Naive B cell (primary cell): ENCODE data around the gene RXRA. TPM values are rescaled to one million over a fixed set of nuclear protein-coding genes. Genes with fewer than 3 reads are reported as not detected.

Experiments
- ATAC-seq, 2 donors: fragments of 150-1000 bp; cut with Tn5 transposase; 2 replicates each; pipeline ENCODE4 v1.10.0; 2021; ENCODE audit warnings: low read depth in 2 of 2, mild to moderate bottlenecking in 2 of 2, moderate library complexity in 2 of 2
- DNase-seq: peaks from one replicate; pipeline ENCODE4 v3.0.0; 2022
- H3K27ac Mint-ChIP-seq, 6 donors: one replicate each; pipeline ENCODE4 v1.8.0; 2020 to 2022; ENCODE audit warnings: mild to moderate bottlenecking in 6 of 6, mixed read lengths in 6 of 6, moderate library complexity in 5 of 6, inconsistent platforms in 2 of 6
- H3K27me3 Mint-ChIP-seq, 3 donors: one replicate each; pipeline ENCODE4 v1.8.0; 2021 to 2022; ENCODE audit warnings: mixed read lengths in 3 of 3, mild to moderate bottlenecking in 1 of 3
- H3K36me3 Mint-ChIP-seq, 2 donors: one replicate each; pipeline ENCODE4 v1.8.0; 2020 to 2022; ENCODE audit warnings: mixed read lengths in 2 of 2, inconsistent platforms in 1 of 2, mild to moderate bottlenecking in 1 of 2
- H3K4me1 Mint-ChIP-seq, 3 donors: one replicate each; pipeline ENCODE4 v1.8.0; 2020 to 2022; ENCODE audit warnings: mixed read lengths in 3 of 3, inconsistent platforms in 1 of 3, mild to moderate bottlenecking in 1 of 3, moderate library complexity in 1 of 3
- H3K4me3 Mint-ChIP-seq, 8 donors: one replicate each; pipeline ENCODE4 v1.8.0; 2020 to 2022; ENCODE audit warnings: mild to moderate bottlenecking in 8 of 8, mixed read lengths in 8 of 8, moderate library complexity in 8 of 8, inconsistent platforms in 2 of 8
- H3K9me3 Mint-ChIP-seq, 7 donors: one replicate each; pipeline ENCODE4 v1.8.0; 2020 to 2022; ENCODE audit warnings: mixed read lengths in 7 of 7, mild to moderate bottlenecking in 5 of 7, inconsistent platforms in 2 of 7, moderate library complexity in 1 of 7
- polyA plus RNA-seq, 6 donors: library from polyadenylated mRNA; unstranded; fragments of 300-500 nt; fragmentation: Illumina TruSeq; gene quantifications; one replicate each; pipeline ENCODE4 v1.2.3, GENCODE V29; 2021; ENCODE audit warnings: low read depth in 6 of 6

The RXRA gene
- polyA plus RNA-seq, 6 donors from 2014 or later, result 0.31 to 0.76 (median 0.50) TPM; not detected in 1

DNA sequence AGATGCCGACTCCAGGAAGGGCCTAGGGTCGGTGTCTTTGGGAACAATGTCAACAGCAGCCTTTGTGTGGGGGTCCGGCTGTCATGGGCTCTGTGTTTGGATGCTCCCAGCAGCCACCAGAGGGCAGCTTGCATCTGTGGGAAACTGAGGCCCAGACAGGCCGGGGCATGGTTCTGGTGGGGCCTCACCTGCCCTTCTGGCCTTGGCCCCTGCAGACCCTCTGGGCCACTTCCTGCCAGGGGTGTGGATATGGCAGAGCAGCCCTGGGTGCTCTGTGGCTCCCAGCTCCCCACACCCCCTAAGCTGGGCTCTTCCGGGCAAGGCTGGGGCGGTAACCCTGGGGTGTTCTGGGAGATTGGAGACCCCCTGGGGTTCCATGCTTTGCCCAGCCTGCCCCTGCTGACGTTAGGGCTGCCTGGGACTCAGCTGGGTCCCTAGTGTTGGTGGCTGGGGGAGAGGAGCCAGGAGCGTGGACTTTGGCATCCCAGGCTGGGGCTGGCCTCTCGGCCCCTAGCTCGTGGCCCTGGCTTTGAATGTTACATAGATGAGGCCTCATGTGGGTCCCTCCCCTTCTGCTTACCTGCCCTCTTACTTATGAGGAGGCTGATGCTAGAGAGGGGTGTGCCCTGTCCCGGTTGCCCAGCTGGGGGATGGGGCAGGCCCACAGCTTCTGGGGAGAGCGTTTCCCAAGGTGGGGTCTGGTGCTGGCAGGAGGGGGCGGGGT lies 38.3 kb downstream of the RXRA start:
- Mint-ChIP-seq H3K4me3 (peak overlapping the region in 1 of 8 donors; percentile 62), H3K27me3 (peaks cover 0 to 14% (median 6%) of the 10 kb centered on the region in 3 donors), H3K36me3 (no peaks in the 10 kb centered on the region), H3K9me3 (no peaks in the 10 kb centered on the region), H3K27ac (peak overlapping the region in 1 of 6 donors; percentile 42), H3K4me1 (peaks cover 6 to 9% (median 6%) of the 10 kb centered on the region in 3 donors)
- DNase-seq (no peak), ATAC-seq (no peak)

DNA sequence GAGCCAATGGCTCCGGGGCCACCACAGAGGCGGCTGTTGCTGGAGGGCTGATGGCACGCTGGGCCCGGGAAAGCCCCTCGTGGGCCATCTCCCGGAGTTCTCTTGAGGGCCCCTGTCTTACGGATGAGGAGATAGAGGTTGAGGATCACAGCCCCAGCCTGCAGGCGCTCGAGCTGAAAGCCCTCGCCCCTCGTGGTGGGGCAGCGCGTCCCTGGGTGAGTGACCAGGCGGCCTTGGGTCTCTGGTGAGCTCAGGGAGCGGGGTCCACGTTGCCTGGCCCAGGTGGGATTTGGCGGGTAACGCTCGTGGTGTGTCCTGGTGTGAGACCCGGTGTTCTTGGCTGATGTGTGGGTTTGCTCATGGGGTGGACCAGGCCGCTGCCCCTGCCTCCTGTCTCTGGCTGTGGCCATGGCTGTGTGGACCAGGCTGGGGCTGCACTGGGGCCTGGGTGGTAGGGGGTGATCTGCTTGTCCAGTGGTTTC lies 38.9 kb downstream of the RXRA start:
- no peak for ATAC-seq

DNA sequence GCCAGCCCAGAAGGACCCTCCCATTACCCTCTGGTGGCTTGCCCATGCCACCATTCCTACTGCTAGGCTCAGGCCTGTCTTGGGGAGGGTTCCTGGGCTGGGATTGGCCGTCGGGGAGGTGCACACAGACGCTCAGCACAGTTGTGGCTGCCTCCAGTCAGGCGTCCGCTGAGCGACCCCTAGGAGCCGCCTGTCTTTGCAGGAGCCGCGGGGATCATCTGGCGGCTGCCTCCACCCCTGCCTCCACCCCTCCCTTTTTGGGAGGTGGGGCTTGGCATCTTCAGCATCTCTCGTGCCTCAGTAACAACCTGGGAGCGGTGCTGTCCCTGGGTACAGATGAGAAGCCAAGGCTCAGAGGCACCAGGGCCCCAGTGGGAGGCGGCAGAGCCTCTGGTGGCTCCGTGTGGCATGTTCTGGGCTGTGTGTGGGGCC lies 39.6 kb downstream of the RXRA start:
- H3K9me3 Mint-ChIP-seq, result no peaks in the 10 kb centered on the region
- H3K4me1 Mint-ChIP-seq, result peaks cover 6 to 9% (median 6%) of the 10 kb centered on the region in 3 donors
- DNase-seq (no peak), ATAC-seq (no peak)
- H3K36me3 Mint-ChIP-seq, result no peaks in the 10 kb centered on the region
- no peak overlapping the region for H3K27ac Mint-ChIP-seq
- H3K4me3 Mint-ChIP-seq, result no peak overlapping the region
- H3K27me3 Mint-ChIP-seq, result peaks cover 0 to 14% (median 6%) of the 10 kb centered on the region in 3 donors

More for the DNA sequence above, 38.9 kb downstream of the RXRA start:
- Mint-ChIP-seq H3K27ac (peak overlapping the region in 1 of 6 donors; percentile 42), H3K4me3 (no peak overlapping the region), H3K36me3 (no peaks in the 10 kb centered on the region), H3K9me3 (no peaks in the 10 kb centered on the region), H3K4me1 (peaks cover 6 to 9% (median 6%) of the 10 kb centered on the region in 3 donors), H3K27me3 (peaks cover 0 to 14% (median 6%) of the 10 kb centered on the region in 3 donors)
- no peak for DNase-seq

DNA sequence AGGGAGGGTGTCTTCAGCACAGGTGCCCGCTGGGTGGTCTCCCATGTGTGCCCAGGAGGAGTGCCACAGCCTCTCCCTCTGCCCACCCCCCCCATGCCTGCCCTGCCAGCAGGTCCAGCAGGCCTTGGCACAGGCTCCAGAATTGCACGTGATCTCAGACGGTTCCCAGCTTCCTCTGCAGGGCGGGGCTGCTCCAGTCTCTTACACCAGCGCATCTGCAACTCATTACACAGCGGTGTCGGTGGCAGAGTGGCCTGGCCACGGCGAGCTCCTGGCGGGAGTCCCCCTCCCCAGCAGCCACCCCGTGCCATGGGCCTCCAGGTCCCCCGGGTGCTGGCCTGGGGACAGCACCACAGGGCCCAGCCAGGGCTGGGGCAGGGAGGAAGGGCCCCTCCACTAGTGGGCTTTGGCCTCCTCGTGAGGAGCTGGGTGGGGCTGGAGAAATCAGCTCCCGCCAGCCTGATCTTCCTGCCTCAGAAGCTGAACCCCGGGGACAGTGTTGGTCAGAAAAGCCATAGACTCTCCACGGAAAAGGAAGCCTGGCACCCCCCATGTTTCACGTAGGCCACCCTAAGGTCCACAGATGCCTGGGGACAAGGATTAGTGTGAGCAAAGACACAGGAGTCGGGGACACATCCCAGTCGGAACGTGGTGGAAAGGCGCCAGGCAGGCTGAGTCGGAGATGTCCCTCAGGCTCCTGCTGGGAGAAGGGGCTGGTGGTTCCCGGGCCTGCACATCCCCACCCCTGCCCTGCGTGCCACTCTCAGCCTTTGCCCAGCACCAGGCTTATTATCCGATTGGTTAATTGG lies 40.2 kb downstream of the RXRA start:
- ATAC-seq (no peak), DNase-seq (no peak)
- H3K4me1 Mint-ChIP-seq, result peaks cover 6 to 9% (median 6%) of the 10 kb centered on the region in 3 donors
- H3K4me3 Mint-ChIP-seq, result no peak overlapping the region
- H3K27ac Mint-ChIP-seq, result no peak overlapping the region
- H3K9me3 Mint-ChIP-seq, result no peaks in the 10 kb centered on the region
- H3K36me3 Mint-ChIP-seq, result no peaks in the 10 kb centered on the region
- peaks cover 0 to 14% (median 6%) of the 10 kb centered on the region in 3 donors for H3K27me3 Mint-ChIP-seq

DNA sequence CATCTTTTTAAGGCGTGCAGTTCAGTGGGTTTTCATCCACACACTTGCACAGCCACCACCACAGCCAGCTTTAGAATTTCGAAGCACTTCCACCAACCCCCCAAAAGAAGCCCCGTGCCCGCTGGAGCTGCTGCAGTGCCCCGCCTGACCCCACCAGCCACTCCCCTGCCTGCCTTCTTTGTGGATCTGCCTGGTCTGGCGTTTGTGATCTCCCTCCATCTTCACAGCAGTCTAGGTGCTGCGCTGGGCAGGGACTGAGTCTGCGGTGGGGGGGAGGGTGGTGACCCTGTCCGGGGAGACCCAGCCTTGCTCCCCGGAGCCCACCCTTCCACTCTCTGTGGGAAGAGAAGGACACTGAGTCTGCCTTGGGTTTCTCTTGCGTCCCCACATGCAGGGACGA lies 40.8 kb downstream of the RXRA start:
- H3K9me3 Mint-ChIP-seq, result no peaks in the 10 kb centered on the region

DNA sequence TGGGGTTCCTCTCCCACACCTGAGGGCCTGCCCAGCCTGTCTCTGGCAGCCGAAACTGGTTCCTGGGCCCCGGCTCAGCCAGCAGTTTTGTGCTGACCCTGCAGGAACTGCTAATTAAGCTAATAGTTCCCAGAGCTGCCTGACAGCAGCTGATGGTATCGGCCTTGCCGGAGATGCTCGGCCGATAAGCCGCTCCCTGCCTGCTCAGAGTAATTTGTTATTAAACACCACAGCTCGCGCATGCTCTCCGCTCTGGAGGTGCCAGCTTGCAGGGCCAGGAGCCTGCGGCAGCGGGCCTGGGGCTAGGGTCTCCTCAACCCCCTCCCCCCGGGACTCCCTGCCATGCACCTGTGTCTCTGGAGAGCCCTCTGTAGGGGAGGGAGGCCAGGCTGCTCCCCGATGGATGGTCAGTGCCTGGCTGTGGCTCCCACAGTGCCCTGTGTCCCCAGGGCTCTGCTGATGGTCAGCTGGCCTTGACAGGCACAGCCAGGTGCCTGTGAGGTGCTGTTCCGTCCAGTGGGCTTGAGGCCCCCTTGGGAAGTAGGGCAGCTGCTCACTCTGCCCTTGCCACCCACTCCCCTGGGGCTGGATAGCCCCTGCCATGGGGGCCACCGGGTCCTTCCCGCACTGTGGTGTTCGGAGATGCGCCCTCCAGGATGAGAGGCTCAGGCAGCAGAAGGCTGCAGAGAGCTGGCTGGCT lies 41.7 kb downstream of the RXRA start:
- H3K36me3 Mint-ChIP-seq, result no peaks in the 10 kb centered on the region
- H3K27me3 Mint-ChIP-seq, result peaks cover 0 to 14% (median 6%) of the 10 kb centered on the region in 3 donors
- no peak for ATAC-seq
- H3K27ac Mint-ChIP-seq, result no peak overlapping the region
- no peak overlapping the region for H3K4me3 Mint-ChIP-seq
- peaks cover 8 to 13% (median 11%) of the 10 kb centered on the region in 3 donors for H3K4me1 Mint-ChIP-seq
- no peak for DNase-seq
- no peaks in the 10 kb centered on the region for H3K9me3 Mint-ChIP-seq

More for the DNA sequence above, 40.8 kb downstream of the RXRA start:
- no peak overlapping the region for H3K27ac Mint-ChIP-seq
- no peak overlapping the region for H3K4me3 Mint-ChIP-seq
- ATAC-seq, result no peak
- peaks cover 0 to 14% (median 6%) of the 10 kb centered on the region in 3 donors for H3K27me3 Mint-ChIP-seq
- no peak for DNase-seq
- no peaks in the 10 kb centered on the region for H3K36me3 Mint-ChIP-seq
- H3K4me1 Mint-ChIP-seq, result peaks cover 6 to 9% (median 6%) of the 10 kb centered on the region in 3 donors

DNA sequence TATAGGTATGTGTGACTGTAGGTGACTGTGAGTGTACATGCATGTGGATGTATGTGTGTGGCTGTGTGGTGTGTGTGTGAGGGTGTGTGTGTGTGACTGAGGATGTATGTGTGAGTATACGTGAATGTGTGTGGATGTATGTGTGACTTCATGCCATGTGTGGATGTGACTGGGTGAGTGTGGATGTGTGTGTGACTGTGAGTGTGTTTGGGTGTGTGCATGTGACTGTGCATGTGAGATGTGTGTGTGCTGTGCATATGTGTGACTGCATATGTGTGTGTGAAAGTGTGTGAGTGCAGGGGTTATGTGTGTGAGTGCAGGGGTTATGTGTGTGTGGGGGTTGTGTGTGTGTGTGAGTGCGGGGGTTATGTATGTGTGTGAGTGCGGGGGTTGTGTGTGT lies 42.3 kb downstream of the RXRA start:
- no peak overlapping the region for H3K4me3 Mint-ChIP-seq
- no peaks in the 10 kb centered on the region for H3K9me3 Mint-ChIP-seq
- peak overlapping the region in 1 of 6 donors; percentile 59 for H3K27ac Mint-ChIP-seq
- H3K27me3 Mint-ChIP-seq, result peaks cover 0 to 14% (median 6%) of the 10 kb centered on the region in 3 donors
- ATAC-seq, result no peak
- H3K36me3 Mint-ChIP-seq, result no peaks in the 10 kb centered on the region
- peaks cover 8 to 13% (median 11%) of the 10 kb centered on the region in 3 donors for H3K4me1 Mint-ChIP-seq
- DNase-seq, result no peak

DNA sequence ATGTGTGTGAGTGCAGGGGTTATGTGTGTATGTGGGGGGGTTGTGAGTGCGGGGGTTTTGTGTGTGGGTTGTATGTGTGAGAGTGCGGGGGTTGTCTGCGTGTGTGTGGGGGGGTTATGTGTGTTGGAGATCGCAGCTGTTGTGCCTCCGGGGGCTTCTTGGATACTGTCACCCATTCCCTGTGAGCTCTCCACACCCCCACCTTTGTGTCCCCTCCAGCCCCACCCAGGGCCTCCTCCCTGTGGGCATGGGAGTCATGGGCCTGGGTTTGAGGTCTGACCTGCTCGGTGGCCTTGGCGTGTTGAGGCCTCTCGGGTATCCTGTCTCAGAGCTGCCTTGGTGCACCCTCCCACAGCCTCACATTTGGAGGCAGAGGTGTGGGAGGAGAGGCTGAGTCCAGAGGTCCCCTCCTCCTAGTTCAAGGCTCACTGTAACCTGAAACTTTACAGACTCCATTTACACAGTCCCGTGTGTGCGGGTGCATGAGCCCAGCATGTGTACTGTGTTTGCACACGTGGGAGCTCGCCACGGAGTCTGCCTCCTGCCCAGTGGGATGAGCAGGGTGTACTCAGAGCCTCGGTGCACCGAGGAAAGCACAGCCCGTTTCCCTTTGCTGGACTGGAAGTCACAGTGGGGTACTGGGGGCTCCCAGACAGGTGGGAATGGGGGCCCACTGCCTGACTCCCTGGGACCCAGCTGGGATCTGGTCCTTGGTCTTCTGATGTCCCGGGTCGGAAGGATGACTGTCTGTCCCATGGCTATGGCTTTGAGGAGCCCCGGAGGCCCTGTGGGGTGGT lies 43.4 kb downstream of the RXRA start:
- Mint-ChIP-seq H3K27ac (no peak overlapping the region), H3K4me1 (peaks cover 9 to 13% (median 11%) of the 10 kb centered on the region in 3 donors), H3K36me3 (no peaks in the 10 kb centered on the region), H3K27me3 (peaks cover 0 to 15% (median 6%) of the 10 kb centered on the region in 3 donors), H3K4me3 (no peak overlapping the region), H3K9me3 (no peaks in the 10 kb centered on the region)
- no peak for ATAC-seq
- no peak for DNase-seq

DNA sequence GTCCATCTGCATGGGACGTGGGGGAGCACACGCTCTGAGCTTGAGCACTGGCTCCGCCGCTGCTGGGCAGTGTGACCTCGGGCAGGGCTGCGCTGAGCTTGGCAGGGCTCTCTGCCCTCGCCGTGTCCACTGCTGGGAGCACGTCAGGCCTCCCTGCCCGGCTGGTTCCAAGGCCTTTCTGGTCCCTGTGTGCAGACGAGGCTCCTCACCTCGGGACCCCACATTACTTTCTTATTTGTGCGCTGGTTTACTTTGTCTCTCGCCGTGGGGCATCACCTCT lies 43.9 kb downstream of the RXRA start:
- ATAC-seq, result no peak
- no peak overlapping the region for H3K4me3 Mint-ChIP-seq
- H3K9me3 Mint-ChIP-seq, result no peaks in the 10 kb centered on the region
- peaks cover 11 to 18% (median 12%) of the 10 kb centered on the region in 3 donors for H3K4me1 Mint-ChIP-seq
- no peak overlapping the region for H3K27ac Mint-ChIP-seq
- peaks cover 0 to 20% (median 6%) of the 10 kb centered on the region in 3 donors for H3K27me3 Mint-ChIP-seq
- H3K36me3 Mint-ChIP-seq, result no peaks in the 10 kb centered on the region
- DNase-seq, result no peak

DNA sequence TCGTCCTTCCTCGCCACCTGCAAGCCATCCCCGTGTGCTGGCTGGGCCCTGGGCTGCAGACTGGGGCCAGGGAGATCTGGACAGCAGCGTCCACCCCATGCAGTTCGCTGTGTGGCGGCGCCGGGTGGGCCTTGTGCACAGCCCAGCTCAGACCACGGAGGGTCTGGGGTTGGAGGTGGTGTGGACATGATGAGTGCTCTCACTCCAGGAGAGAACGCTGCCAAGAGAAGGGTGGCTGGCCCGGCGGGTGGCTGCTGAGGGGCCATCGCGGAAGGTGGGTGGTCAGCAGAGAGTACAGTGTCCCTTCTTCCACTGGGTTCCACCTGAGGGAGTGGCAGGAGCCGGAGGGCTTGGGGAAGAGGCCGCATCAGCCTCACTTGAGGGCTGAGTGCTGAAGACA lies 44.4 kb downstream of the RXRA start:
- Mint-ChIP-seq H3K4me1 (peaks cover 9 to 18% (median 11%) of the 10 kb centered on the region in 3 donors), H3K27me3 (peaks cover 0 to 24% (median 6%) of the 10 kb centered on the region in 3 donors), H3K9me3 (no peaks in the 10 kb centered on the region), H3K27ac (no peak overlapping the region), H3K4me3 (no peak overlapping the region), H3K36me3 (no peaks in the 10 kb centered on the region)
- no peak for ATAC-seq
- DNase-seq, result no peak

DNA sequence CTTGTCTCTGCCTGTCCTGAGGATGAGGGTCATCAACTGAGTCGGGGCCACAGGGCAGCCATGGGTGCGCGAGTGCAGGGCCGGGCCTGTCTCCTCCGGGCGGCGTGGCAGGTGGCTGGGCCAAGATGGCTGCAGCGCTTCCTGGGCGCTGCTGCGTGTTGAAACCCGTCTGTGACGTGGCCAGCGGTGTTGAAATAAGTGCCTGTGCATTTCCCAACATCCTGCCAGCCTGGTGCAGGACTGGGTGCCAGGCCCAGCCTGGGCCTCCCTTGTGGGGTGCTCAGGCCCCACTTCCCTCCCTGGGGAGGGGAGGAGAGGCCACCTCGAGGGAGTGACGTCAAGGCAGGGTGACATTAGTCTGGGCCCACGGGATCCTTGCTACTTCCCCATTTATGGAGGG lies 45.5 kb downstream of the RXRA start:
- no peak for ATAC-seq

DNA sequence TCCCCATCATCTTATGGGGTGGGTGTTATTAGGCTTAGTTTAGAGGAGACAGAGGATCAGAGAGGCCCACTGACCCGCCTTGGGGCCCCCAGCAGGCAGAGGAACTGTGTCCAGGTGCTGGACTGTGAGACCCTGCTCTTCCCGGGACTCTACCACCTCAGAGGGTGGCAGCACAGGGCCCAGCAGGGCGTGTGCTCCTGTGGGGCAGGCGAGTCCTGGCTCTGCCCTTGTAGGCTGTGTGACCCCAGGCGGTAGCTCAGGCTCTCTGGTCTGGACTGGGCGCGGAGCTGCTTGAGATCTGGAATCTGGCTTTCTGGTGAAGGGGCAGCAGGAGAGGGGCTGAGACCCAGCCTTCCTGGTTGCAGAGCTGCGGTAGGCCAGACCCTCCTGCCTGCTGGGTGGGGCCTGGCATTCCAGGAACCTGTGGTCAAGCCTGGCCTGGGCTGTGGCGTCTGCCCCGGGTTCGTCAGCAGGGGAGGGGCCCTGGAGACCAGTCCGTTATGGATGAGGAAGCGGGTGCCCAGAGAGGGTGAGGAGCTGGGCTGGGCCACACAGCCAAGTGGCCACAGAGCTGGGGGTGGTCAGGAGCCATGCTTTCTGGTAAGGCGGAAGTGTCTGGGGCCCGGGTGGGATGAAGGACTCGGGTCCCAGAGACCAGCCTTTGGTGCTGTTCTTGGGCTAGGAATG lies 46.5 kb downstream of the RXRA start:
- Mint-ChIP-seq H3K27ac (peak overlapping the region in 3 of 6 donors; percentile 32 to 58 (median 52)), H3K4me1 (peaks cover 14 to 23% (median 17%) of the 10 kb centered on the region in 3 donors), H3K9me3 (no peaks in the 10 kb centered on the region), H3K27me3 (peaks cover 0 to 23% (median 9%) of the 10 kb centered on the region in 3 donors), H3K36me3 (no peaks in the 10 kb centered on the region), H3K4me3 (no peak overlapping the region)
- ATAC-seq (no peak), DNase-seq (no peak)

More for the DNA sequence above, 45.5 kb downstream of the RXRA start:
- no peak overlapping the region for H3K27ac Mint-ChIP-seq
- H3K4me3 Mint-ChIP-seq, result no peak overlapping the region
- DNase-seq, result no peak
- H3K27me3 Mint-ChIP-seq, result peaks cover 0 to 29% (median 13%) of the 10 kb centered on the region in 3 donors
- peaks cover 14 to 23% (median 17%) of the 10 kb centered on the region in 3 donors for H3K4me1 Mint-ChIP-seq
- no peaks in the 10 kb centered on the region for H3K9me3 Mint-ChIP-seq
- no peaks in the 10 kb centered on the region for H3K36me3 Mint-ChIP-seq
